ENCODE results near the gene CUZD1. TPM values are rescaled to one million over a fixed set of nuclear protein-coding genes. Genes with fewer than 3 reads are reported as not detected.

Gene CUZD1
- total RNA-seq, 1 experiment from 2014 or later: 17.2 TPM

GRCh38 chr10:122830965-122831353, 14.7 kb downstream of the CUZD1 start:
- Mint-ChIP-seq H3K4me1 (peaks cover 4 to 6% of the 10 kb centered on the region in 2 experiments; a peak in 3 of 4 replicates), H3K27me3 (ENCODE audit: low read depth) (peaks cover 3% of the 10 kb centered on the region; the same call in 1 of the 2 replicates), H3K36me3 (ENCODE audit: insufficient read depth in 1 of 3, low read depth in 3 of 3) (peaks cover 6 to 35% (median 15%) of the 10 kb centered on the region in 3 experiments; a peak in 6 of 7 replicates), H3K27ac (peak overlapping the region in 1 of 3 experiments; percentile 29; a peak in 2 of 7 replicates), H3K9me3 (no peaks in the 10 kb centered on the region), H3K4me3 (no peak overlapping the region)
- no peak overlapping the region for H3K9ac ChIP-seq (ENCODE audit: extremely low read depth, insufficient read length, low read length)
- no peaks in the 10 kb centered on the region; the same call in 1 of the 2 replicates for H3K4me1 ChIP-seq (ENCODE audit: insufficient read depth, low read length)
- H2AFZ ChIP-seq (ENCODE audit: low read length): no peak overlapping the region
- H3K79me1 ChIP-seq (ENCODE audit: insufficient read depth, low read depth, low read length, poor library complexity, severe bottlenecking): no peaks in the 10 kb centered on the region
- no peak for DNase-seq
- no peak overlapping the region for H2BK120ac ChIP-seq (ENCODE audit: low read depth, low read length, poor library complexity, severe bottlenecking)
- H4K91ac ChIP-seq (ENCODE audit: insufficient read length, low read depth, low read length): no peak overlapping the region
- H3K9me3 ChIP-seq (ENCODE audit: control insufficient read depth, low read depth, low read length): no peaks in the 10 kb centered on the region
- no CpG with 5 or more reads among the region's 1 CpG for WGBS (ENCODE audit: extremely low coverage, insufficient read length, low lambda C conversion rate)
- H3K56ac ChIP-seq (ENCODE audit: insufficient read length, low read depth, low read length): no peak overlapping the region
- no peak overlapping the region for H2BK5ac ChIP-seq (ENCODE audit: insufficient read length, low read length)
- H3K79me2 ChIP-seq (ENCODE audit: insufficient read depth, low read length): no peaks in the 10 kb centered on the region
- H2BK15ac ChIP-seq (ENCODE audit: low read depth, low read length): no peak overlapping the region
- no peak overlapping the region for H3K4ac ChIP-seq (ENCODE audit: low read depth, low read length)
- H2AK5ac ChIP-seq (ENCODE audit: insufficient read length, low read length): no peak overlapping the region
- no peak overlapping the region for H3K18ac ChIP-seq (ENCODE audit: insufficient read length, low read depth, low read length)
- H4K5ac ChIP-seq (ENCODE audit: insufficient read length, low read depth, low read length): no peak overlapping the region
- TF ChIP-seq, protein P1, sequence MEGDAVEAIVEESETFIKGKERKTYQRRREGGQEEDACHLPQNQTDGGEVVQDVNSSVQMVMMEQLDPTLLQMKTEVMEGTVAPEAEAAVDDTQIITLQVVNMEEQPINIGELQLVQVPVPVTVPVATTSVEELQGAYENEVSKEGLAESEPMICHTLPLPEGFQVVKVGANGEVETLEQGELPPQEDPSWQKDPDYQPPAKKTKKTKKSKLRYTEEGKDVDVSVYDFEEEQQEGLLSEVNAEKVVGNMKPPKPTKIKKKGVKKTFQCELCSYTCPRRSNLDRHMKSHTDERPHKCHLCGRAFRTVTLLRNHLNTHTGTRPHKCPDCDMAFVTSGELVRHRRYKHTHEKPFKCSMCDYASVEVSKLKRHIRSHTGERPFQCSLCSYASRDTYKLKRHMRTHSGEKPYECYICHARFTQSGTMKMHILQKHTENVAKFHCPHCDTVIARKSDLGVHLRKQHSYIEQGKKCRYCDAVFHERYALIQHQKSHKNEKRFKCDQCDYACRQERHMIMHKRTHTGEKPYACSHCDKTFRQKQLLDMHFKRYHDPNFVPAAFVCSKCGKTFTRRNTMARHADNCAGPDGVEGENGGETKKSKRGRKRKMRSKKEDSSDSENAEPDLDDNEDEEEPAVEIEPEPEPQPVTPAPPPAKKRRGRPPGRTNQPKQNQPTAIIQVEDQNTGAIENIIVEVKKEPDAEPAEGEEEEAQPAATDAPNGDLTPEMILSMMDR (conservative IDR thresholded peaks at IDR 0.05): no peak
- H2BK20ac ChIP-seq (ENCODE audit: low read depth, low read length, poor library complexity, severe bottlenecking): no peak overlapping the region
- no peak overlapping the region for H3K14ac ChIP-seq (ENCODE audit: insufficient read depth, low read length)
- no peak overlapping the region for H4K8ac ChIP-seq (replicated peaks; ENCODE audit: insufficient read length, low read depth, low read length)
- no peak overlapping the region for H3K23ac ChIP-seq (ENCODE audit: insufficient read length, low read depth, low read length)
- no peak overlapping the region for H2BK12ac ChIP-seq (ENCODE audit: insufficient read length, low read depth, low read length)
- H3K27me3 ChIP-seq (ENCODE audit: insufficient read depth, low read length): no peaks in the 10 kb centered on the region; the same call in 1 of the 2 replicates
- H3T11ph ChIP-seq (ENCODE audit: low read length): no peak overlapping the region
- no peaks in the 10 kb centered on the region for H4K20me1 ChIP-seq (ENCODE audit: control insufficient read depth, insufficient read depth, insufficient read length)
- no peak overlapping the region for H3K4me2 ChIP-seq (ENCODE audit: insufficient read depth, insufficient read length, low read length)
- no peaks in the 10 kb centered on the region for H3K23me2 ChIP-seq (ENCODE audit: insufficient read length, low read depth, low read length, poor library complexity, severe bottlenecking)
- no peak overlapping the region for H3K27ac ChIP-seq (ENCODE audit: insufficient read length, low read depth, low read length)

Data from H9 (cell line).